ENCODE data around the gene ZNF598. TPM values are rescaled to one million over a fixed set of nuclear protein-coding genes. Genes with fewer than 3 reads are reported as not detected.

The ZNF598 gene
- total RNA-seq, 6 donors from 2014 or later: 20.1 to 62.8 (median 41.7) TPM

DNA sequence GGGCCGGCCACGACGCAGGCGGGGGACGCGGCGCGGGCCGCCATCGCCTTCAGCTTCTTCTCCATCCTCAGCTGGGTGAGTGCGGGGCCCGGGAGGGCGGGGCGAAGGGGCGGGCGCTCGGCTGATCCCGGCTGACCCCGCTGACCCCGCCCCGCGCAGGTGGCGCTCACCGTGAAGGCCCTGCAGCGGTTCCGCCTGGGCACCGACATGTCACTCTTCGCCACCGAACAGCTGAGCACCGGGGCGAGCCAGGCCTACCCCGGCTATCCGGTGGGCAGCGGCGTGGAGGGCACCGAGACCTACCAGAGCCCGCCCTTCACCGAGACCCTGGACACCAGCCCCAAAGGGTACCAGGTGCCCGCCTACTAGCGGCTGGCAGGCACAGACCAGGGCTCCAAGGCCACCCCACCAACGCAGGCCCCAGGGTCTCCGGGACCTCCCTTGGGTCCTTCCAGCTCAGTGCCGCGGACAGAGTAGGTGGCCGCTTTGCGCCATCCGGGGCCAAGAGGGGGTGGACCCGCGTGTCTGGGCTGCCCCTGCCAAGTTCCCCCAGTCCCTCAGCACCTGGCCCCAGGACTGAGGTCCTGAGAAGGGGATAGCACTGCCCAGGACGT is 16.8 kb downstream of the ZNF598 start:
- H3K27ac ChIP-seq: peak overlapping the region in 1 of 4 donors; percentile 58
- peaks cover 0 to 30% (median 21%) of the 10 kb centered on the region in 4 donors for H3K27me3 ChIP-seq
- H3K4me3 ChIP-seq: peak overlapping the region in 3 of 4 donors; percentile 35 to 51 (median 46)

DNA sequence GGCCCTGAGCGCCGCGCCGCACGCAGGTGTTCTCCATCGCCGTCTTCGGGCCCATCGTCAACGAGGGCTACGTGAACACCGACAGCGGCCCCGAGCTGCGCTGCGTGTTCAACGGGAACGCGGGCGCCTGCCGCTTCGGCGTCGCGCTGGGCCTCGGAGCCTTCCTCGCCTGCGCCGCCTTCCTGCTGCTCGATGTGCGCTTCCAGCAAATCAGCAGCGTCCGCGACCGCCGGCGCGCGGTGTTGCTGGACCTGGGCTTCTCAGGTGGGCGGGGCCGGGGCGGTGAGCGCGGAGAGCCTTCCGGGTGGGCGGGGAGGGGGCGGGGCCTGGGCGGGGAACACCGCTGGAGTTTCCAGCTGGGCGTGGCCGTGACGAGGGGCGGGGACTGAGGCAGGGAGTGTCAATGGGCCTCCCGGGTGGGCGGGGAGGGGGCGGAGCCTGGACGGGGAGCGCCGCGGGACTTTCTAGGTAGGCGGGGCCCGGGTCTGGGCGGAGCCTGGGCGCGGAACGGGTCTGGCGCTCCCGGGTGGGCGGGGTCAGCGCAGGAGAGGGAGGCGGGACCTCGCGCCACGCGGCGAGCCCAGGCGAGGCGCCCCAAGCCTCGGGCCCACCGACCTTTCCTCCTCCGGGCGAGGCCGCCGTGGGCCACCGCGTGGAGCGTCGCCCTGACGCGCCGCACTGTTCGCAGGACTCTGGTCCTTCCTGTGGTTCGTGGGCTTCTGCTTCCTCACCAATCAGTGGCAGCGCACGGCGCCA is 17.5 kb downstream of the ZNF598 start:
- peaks cover 0 to 8% (median 2%) of the 10 kb centered on the region in 4 donors for H3K9me3 ChIP-seq
- TF ChIP-seq POLR2A (IDR thresholded peaks at IDR 0.05) (peak in 1 of 4 donors; percentile 58), POLR2AphosphoS5 (IDR thresholded peaks at IDR 0.05) (peak in 1 of 2 donors; percentile 51), CTCF (IDR thresholded peaks at IDR 0.05) (no peak), EP300 (IDR thresholded peaks at IDR 0.05) (no peak)
- H3K27ac ChIP-seq: peak overlapping the region in 3 of 4 donors; percentile 34 to 58 (median 52)
- peak; percentile 94 to 99 for DNase-seq
- H3K4me1 ChIP-seq: peaks cover 26 to 42% (median 29%) of the 10 kb centered on the region in 4 donors
- H3K36me3 ChIP-seq: peaks cover 0 to 6% (median 4%) of the 10 kb centered on the region in 4 donors
- H3K27me3 ChIP-seq: peaks cover 0 to 30% (median 21%) of the 10 kb centered on the region in 4 donors
- ATAC-seq (ENCODE audit: low FRiP score in 2 of 2): peak; percentile 87 to 92
- WGBS, 2 donors: 7 to 9% methylated on average over 12 to 35 of the region's 96 CpGs
- peak overlapping the region in 3 of 4 donors; percentile 35 to 51 (median 46) for H3K4me3 ChIP-seq

More for the DNA sequence above, 16.8 kb downstream of the ZNF598 start:
- ATAC-seq (ENCODE audit: low FRiP score in 2 of 2) (no peak), DNase-seq (peak in 1 of 2 donors; percentile 92)
- Histone ChIP-seq H3K36me3 (peaks cover 0 to 12% (median 5%) of the 10 kb centered on the region in 4 donors), H3K9me3 (peaks cover 0 to 8% (median 2%) of the 10 kb centered on the region in 4 donors), H3K4me1 (peaks cover 26 to 42% (median 29%) of the 10 kb centered on the region in 4 donors)
- TF ChIP-seq POLR2AphosphoS5 (IDR thresholded peaks at IDR 0.05) (no peak), POLR2A (IDR thresholded peaks at IDR 0.05) (no peak), CTCF (IDR thresholded peaks at IDR 0.05) (no peak), EP300 (IDR thresholded peaks at IDR 0.05) (no peak)
- WGBS, 2 donors: 49 to 50% methylated on average over 15 to 50 of the region's 50 CpGs

DNA sequence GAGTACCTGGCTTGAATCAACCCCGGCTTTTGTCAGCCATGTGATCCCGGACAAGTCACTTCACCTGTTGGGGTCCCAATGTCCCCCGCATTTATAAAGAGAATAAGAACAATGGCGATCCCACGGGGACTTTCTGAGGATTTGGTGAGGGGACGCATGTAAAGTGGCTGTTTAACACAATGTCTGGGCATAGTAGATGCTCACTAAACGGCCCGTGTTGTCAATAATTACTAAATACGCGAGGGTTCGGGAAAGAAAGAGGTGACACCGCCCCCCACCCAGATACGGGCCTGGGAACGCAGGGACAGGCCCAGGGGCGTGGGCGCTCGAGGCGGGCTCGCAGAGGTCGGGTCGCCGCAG is 18.1 kb downstream of the ZNF598 start:
- Histone ChIP-seq H3K9me3 (peaks cover 0 to 8% (median 2%) of the 10 kb centered on the region in 4 donors), H3K4me1 (peaks cover 26 to 42% (median 29%) of the 10 kb centered on the region in 4 donors), H3K4me3 (peak overlapping the region in 3 of 4 donors; percentile 35 to 51 (median 46)), H3K27me3 (peaks cover 0 to 30% (median 21%) of the 10 kb centered on the region in 4 donors), H3K27ac (peak overlapping the region in 3 of 4 donors; percentile 34 to 58 (median 52)), H3K36me3 (peaks cover 0 to 7% (median 4%) of the 10 kb centered on the region in 4 donors)
- no peak for DNase-seq
- ATAC-seq (ENCODE audit: low FRiP score in 2 of 2): no peak
- 20 to 21% methylated on average over 13 to 22 of the region's 22 CpGs for WGBS, 2 donors
- TF ChIP-seq POLR2AphosphoS5 (IDR thresholded peaks at IDR 0.05): no peak
- no peak for TF ChIP-seq EP300 (IDR thresholded peaks at IDR 0.05)
- TF ChIP-seq CTCF (IDR thresholded peaks at IDR 0.05): no peak

GRCh38 chr16:1991135-1991551 is 18.5 kb downstream of the ZNF598 start:
- 4 to 10% methylated on average over 4 to 14 of the region's 18 CpGs for WGBS, 2 donors
- DNase-seq: peak; percentile 38 to 75
- H3K27ac ChIP-seq: peak overlapping the region in 1 of 4 donors; percentile 52
- H3K36me3 ChIP-seq: peaks cover 0 to 11% (median 8%) of the 10 kb centered on the region in 4 donors
- TF ChIP-seq POLR2A (IDR thresholded peaks at IDR 0.05): no peak
- TF ChIP-seq EP300 (IDR thresholded peaks at IDR 0.05): no peak
- TF ChIP-seq POLR2AphosphoS5 (IDR thresholded peaks at IDR 0.05): no peak
- TF ChIP-seq CTCF (IDR thresholded peaks at IDR 0.05): no peak
- peaks cover 0 to 8% (median 2%) of the 10 kb centered on the region in 4 donors for H3K9me3 ChIP-seq
- ATAC-seq (ENCODE audit: low FRiP score in 2 of 2): no peak
- peak overlapping the region in 2 of 4 donors; percentile 46 to 51 for H3K4me3 ChIP-seq
- H3K27me3 ChIP-seq: peaks cover 0 to 30% (median 21%) of the 10 kb centered on the region in 4 donors
- peaks cover 26 to 42% (median 29%) of the 10 kb centered on the region in 4 donors for H3K4me1 ChIP-seq

All from upper lobe of left lung (tissue), 6 donors.